ENCODE data around the gene ANK2.

DNA sequence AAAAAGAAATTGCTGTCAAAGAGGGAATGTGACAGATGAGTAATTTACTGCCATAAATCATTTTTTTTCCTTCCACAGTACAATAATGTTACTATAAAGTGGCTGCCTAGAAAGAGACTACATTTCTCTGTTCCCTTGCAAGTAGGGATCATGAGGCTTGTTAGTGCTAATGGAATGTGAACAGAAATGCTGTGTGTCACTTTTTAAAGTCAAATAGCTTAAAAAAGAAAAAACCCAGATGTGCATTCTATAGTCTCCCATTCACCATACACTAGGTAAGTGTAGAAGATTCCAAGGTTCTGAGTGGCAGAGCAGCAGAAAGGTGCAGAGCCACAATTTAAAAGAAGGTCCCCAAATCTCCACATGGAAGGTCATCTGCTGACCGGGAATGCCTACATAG, 383.7 kb downstream of the ANK2 start:
- TF ChIP-seq, protein P1, sequence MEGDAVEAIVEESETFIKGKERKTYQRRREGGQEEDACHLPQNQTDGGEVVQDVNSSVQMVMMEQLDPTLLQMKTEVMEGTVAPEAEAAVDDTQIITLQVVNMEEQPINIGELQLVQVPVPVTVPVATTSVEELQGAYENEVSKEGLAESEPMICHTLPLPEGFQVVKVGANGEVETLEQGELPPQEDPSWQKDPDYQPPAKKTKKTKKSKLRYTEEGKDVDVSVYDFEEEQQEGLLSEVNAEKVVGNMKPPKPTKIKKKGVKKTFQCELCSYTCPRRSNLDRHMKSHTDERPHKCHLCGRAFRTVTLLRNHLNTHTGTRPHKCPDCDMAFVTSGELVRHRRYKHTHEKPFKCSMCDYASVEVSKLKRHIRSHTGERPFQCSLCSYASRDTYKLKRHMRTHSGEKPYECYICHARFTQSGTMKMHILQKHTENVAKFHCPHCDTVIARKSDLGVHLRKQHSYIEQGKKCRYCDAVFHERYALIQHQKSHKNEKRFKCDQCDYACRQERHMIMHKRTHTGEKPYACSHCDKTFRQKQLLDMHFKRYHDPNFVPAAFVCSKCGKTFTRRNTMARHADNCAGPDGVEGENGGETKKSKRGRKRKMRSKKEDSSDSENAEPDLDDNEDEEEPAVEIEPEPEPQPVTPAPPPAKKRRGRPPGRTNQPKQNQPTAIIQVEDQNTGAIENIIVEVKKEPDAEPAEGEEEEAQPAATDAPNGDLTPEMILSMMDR (optimal IDR thresholded peaks at IDR 0.05 in 1 of 3, IDR thresholded peaks at IDR 0.05 in 1 of 3, conservative IDR thresholded peaks at IDR 0.05 in 1 of 3; ENCODE audit: extremely low read depth in 1 of 3, insufficient read depth in 2 of 3, low read length in 3 of 3) = no peak
- TF ChIP-seq EZH2 (IDR thresholded peaks at IDR 0.05; ENCODE audit: low read length) = no peak
